Frontal cortex (tissue), 4 donors: Measurements from ENCODE around the gene C2CD3. TPM values are rescaled to one million over a fixed set of nuclear protein-coding genes. Genes with fewer than 3 reads are reported as not detected.

Source experiments
- DNase-seq, 2 donors: peaks; one replicate each; pipeline ENCODE4 v3.0.0; 2012; ENCODE audit warnings: low spot score in 2 of 2
- FAIRE-seq: peaks from 2 replicates; lab custom pipeline; 2012; peaks lifted over from hg19 to GRCh38; lab: Jason Lieb, UNC
- total RNA-seq: library from RNA; depleted of rRNA; stranded (reverse); fragments of >200 nt; gene quantifications from one replicate; pipeline ENCODE4 v1.2.3, GENCODE V29; 2014
- donor health status: control.
- donor health status: control.
- donor health status: control.

The C2CD3 gene, protein sequence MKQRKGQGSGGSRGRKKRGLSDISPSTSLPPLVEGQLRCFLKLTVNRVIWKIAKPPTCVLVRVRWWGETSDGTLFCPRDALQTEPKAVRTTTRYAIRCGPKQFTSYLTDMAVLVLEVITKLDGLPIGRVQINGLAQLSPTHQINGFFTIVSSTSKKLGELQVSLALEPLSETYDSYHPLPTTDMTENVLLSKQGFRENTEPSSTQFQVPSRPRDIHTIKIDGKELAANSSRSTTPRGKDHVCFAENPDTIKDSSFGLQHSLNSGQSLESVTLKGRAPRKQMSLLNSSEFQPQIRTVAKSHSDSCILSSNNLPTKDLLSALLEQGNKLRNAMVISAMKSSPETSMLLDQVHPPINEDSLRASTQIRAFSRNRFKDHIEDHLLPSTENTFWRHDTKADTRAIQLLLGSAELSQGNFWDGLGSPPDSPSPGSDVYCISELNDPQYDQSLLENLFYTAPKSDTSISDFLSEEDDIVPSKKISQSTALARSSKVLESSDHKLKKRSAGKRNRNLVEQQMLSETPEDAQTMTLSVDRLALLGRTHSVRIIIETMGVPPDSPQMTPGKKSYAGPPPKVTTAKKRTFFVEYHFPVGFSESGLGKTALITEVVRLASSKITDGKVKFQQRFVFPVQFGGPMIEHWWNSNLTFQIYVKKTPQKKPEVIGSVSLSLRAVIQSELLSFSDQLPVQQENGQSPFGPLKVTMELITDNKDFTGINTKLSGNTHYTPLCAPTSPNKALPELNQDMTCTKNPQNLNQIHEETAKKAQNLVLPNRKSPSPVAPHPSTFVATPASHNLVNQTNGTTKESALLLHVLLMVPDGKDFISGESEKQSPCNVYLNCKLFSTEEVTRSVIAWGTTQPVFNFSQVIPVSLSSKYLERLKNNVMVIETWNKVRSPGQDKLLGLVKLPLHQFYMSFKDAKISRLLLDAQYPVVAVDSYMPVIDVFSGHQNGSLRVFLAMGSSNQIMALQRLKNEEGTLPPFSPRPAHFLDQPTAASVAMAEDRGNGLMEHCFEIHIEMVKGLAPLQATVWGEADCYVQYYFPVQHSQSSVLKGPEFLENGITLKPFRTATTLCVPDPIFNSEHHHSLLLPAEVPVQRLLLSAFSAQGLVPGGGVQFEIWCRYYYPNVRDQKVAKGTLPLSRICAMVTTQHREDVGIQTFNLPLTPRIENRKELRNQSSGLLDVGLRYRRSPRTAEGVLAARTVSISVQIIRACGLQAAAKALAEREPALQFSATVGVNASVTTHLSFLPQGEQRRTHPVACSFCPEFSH (N-terminal part only)
- 11.8 TPM for total RNA-seq

DNA sequence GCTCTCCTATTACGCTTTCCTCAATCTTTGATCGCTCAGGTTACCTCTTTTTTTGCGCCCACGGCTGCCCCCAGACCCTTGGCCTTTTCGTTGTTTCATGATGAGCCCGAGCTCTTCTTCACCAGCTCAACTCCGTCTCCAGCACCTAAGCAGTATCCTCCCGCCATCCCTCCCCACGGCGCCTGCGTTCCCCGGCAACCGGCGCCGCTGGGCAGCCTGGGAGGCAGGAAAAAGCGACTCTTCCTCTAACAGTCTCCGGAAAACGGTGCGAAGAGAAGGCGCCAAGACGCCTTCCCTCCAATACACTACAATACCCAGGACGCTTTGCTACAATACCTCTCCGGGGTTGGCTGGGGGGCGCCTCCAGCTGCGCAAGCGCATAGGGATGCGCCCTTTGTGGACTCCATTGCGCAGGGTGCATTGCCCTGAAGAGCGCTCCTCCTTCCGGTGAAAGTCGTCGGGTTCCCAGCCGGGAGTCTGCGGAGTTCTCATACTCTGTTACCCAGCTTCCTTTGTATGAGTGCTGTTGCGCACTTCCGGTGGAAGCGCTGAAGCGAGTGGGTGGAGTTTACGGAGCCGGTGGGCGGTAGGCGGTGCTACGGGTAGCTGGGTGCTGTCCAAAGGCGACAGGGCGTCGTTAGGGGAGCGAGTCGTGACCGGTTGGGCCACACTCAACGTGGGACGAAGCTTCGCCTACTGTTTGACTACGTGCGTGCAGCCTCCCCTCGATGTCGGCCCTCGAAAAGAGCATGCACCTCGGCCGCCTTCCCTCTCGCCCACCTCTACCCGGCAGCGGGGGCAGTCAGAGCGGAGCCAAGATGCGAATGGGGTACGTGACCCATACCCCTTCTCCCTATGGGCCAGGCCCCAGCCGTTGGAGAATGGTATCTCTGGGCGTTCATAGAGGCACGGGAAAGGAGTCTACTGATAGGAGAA lies at the start of gene C2CD3, which contains the start of gene PPME1:
C2CD3 (minus strand) TSS at position 309 of the 936 bp plus-strand sequence; CDS start at position 99, 210 bp downstream.
PPME1 (plus strand) TSS at position 596 of the 936 bp plus-strand sequence; CDS start at position 729, 133 bp downstream.
- DNase-seq (peak; percentile 77 to 87), FAIRE-seq (peak; percentile 34)

DNA sequence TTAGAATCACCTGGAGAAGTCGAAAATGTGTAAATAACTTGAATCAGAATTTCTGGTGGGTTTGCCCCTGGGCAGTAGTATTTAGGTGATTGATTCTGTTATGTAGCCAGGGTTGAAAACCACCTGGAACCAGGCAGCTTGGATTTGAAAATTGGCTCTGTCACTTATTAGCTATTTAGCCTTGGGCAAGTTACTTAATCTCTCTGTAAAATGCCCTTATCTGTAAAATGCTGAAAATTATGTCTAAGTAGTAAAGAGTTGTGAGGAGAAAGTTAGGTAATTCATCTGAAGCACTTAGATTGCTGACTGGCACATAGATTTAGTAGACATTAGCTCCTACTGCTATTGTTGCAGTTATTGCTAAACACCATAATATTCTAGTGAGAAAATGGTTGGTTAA lies 49.6 kb upstream of the C2CD3 start:
- no peak for DNase-seq

DNA sequence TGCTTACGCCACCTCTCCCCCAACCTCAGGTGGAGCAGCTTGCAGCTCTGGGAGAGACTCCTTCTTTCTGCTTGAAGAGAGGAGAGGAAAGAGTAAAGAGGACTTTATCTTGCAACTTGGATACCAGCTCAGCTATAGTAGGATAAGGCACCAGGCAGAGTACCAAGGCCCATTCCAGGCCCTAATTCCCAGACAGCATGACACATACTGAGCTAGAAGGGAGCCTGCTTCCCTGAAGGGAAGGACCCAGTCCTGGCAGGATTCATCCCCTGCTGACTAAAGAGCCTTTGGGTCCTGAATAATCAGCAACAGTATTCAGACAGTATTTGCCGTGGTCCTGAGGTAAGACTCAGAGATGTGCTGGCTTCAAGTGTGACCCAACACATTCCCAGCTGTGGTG lies 41.7 kb upstream of the C2CD3 start:
- no peak for FAIRE-seq
- DNase-seq, result no peak

More for the DNA sequence above, 49.6 kb upstream of the C2CD3 start:
- FAIRE-seq, result no peak

DNA sequence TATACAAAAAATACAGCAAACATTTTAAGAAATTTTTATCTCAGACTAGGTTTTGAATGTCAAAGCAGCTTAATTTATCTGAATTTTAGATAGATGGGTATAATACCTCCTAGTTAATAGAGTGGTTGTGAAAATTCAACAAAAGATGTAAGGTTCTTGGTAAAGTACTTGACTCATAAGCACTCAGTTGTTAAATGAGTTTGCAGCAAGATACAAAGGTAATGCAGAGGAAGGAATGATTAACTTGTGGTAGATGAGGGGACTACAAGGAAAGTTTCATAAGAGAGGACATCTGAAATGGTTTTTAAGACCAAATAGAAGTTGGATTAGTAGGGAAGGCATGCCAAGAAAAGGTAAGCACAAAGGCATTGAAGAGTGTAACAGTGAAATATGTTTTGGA lies 37.7 kb upstream of the C2CD3 start:
- no peak for DNase-seq
- FAIRE-seq, result no peak

DNA sequence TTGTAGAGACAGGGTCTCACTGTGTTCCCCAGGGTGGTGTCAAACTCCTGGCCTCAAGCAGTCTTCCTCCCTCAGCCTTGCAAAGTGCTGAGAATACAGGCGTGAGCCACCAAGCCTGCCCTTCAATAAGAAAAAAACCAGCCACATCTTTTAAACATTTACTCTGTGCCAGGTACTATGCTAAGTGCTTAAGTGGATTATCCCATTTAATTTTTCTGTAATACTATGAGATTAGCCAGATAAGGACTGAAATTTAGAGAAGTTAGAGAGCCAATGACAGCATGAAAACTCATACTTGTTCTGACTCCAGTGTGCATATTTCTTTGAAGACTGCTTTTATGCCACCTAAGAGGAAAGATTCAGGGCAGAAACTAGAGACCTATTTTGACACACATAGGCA lies 35.9 kb upstream of the C2CD3 start:
- DNase-seq (no peak), FAIRE-seq (no peak)

DNA sequence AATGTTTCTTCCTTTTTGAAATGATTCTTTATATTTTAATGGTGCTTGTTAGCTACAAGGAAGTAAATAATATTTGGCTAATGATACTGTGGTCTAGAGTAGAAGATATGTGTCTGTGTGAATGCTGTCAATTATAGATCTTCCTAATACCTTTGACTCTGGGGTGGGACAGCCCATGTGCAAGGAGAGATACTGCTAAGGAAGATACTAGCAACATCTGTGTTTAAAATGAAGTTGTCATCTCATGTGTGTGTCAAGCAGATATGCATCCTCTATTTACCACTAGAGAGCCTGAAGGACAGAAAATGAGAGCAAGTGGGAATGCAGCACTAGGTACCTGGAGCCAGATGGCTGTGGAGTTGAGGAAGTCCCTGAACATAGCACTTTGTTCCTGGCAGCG lies 34.4 kb upstream of the C2CD3 start:
- FAIRE-seq, result no peak

DNA sequence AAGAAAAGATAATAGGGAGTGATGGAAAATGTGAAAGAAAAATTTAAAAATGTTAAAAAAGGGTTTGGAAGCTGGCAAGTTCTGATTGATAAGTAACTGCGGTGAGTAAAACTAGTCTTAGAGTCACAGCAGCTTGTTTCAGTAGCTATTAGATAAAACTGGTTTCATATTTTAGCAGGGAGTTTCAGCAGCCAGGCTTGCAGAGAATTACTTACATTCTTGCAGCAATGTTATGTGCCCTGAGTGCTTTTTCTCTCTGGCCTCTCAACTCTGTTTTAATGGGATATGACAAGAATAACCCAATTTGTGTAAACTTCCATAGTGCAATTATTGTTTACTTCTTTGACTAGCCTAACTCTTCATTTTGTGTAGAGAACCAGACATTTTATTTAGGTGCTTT lies 33.9 kb upstream of the C2CD3 start:
- DNase-seq (no peak), FAIRE-seq (no peak)

More for the DNA sequence above, 34.4 kb upstream of the C2CD3 start:
- DNase-seq, result no peak

DNA sequence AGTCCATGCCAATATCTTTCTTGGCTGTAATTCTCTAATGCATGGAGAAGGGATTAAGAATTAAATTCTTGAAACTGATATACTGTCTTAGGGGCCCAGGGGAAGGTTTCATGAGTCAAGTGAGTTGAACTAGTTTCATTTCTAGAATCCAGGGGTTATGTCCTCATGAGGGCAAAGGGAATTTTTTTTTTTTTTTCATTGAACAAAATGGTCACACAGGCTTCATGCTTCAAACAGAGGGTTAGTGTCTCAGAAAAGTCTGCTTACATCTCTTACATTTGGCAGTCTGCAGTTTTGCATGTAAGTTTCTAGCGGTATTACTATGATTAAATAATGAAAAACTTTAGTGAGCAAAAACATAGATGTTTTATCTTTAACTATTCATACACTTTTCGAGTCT lies 33.2 kb upstream of the C2CD3 start:
- no peak for DNase-seq
- FAIRE-seq, result no peak

DNA sequence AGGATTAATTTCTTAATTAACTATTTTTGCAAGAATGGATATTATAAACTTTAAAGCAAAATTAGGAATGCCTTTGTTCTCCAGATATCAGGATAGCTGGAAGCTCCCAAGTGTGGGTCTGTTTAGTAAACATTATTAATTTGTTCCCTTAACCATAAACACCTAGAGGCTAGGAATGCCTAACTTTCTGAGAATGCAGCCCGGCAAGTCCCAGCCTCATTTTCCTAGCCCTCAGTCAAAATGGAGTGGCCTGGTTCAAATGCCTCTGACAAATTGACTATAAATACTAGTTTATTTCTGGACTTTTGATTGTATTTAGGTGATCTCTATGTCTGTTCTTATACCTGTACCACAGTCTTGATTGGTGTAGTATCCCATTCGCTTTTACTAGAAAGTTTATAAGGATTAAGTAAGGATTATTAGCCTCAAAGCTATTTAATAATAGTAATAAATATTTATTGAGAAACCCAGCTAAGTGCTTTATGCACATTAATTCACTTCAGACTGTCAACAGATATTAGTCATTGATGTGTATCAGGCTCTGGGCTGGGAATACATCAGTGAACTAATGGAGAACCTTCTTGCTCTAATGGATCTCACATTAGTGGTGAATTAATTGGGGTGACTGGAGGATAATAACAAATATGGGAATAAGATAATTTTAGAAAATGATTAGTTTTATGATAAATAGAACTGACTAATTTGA lies 26.1 kb upstream of the C2CD3 start:
- no peak for DNase-seq
- no peak for FAIRE-seq

DNA sequence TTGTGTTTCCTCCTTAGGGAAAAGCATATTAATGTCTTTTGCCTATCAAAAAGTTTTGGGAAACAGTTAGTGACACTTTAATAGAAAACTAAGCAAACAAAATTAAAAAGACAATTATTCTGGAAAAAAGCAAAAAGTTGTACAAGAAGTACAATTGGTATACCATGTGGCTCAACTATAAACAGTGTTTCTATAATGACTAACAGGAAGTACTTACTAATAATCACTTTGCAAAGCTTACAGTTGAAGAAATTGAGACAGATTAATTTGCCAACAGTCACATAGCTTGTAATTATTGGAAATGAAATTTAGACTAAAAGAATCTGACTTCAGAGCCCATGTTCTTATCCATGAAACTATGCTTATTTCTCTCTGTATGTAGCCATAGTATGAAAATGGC lies 25.0 kb upstream of the C2CD3 start:
- FAIRE-seq, result no peak
- DNase-seq, result no peak

DNA sequence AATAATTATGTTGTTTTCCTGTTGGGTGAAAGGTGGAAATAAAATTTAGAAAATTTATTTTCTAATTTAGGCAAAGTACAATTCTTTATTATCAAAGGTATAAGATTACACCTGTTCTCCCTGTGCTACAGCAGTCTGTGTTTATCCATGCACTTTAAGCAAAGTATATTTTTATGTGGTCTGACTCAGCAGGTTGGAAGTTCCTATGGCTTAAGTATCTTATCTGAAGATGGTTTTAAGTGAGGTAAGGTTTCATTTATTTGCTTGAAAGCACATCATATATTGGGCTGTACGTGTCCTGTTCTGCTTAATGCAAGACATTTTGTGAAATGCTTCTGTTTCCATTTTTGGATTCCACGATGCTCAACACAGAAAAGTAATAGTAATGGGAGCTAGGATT lies 14.9 kb upstream of the C2CD3 start:
- DNase-seq (no peak), FAIRE-seq (no peak)

DNA sequence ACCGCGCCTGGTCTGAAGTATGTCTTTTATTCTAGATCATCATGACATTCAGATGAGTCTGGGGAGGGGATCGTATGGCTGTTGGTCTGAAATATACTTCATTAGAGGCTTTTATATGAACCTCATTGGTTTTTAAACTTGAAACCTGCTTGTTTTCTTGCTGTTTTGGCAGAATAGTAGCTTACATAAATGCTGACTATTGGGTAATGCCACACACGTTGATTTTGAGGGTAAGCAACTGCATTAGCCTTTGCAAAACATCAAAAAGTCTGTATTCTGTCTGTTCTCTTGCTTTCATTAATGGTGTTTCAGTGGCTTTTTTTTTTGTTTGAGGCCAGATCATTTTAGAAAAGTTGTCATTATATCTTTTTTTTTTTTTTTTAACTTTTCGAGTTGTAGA lies 14.5 kb upstream of the C2CD3 start:
- no peak for FAIRE-seq
- no peak for DNase-seq

DNA sequence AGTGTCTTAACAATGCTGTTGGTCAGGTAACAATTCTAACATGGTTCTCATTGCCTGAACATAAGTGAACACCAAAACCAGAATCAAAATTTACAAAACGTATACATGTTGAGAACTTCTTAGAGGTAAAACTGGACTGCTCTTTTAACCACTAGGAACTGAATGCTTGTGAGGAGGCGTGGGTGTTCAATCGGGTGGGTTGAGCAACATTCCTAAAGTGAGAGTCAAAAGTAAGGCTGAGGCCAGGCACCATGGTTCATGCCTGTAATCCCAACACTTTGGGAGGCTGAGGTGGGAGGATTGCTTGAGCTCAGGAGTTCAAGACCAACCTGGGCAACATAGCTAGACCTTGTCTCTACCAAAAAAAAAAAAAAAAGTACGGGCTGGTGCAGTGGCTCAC lies 11.8 kb upstream of the C2CD3 start:
- FAIRE-seq, result no peak

DNA sequence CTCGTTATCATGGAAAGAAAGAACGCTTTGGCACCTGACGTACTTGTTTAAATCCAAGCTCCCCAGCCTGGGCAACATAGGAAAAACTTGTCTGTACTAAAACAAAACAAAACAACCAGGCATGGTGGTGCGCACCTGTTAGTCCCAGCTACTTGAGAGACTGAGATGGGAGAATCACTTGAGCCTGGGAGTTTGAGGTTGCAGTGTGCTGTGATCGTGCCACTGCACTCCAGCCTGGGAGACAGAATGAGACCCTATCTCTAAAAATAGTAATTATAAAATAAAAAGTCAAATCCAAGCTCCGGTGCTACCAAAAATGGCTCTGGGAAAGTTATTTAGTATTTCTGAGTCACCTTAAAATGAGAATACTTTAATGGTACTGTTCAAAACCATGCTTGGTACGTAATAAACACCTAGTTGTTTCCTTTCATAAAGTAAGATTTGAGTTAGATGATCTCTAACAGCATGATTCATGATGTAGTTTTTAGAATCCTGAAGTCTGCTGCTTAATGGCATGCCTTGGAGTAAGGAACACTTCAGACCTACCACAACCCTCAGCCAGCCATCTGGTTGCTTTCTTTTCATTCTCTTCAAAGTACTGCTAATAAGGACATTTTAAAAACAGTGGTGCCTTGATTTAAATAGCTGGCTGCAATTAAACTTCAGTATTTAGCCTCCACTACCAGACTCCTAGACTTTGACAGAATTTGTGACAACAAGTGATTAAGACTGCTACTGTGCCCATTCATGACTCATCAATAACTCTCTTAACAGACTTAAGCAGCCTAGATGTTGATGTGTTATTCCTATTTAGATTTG lies 8.6 kb upstream of the C2CD3 start:
- FAIRE-seq, result no peak
- peak in 1 of 2 donors; percentile 11 for DNase-seq

More for the DNA sequence above, 11.8 kb upstream of the C2CD3 start:
- DNase-seq, result no peak

DNA sequence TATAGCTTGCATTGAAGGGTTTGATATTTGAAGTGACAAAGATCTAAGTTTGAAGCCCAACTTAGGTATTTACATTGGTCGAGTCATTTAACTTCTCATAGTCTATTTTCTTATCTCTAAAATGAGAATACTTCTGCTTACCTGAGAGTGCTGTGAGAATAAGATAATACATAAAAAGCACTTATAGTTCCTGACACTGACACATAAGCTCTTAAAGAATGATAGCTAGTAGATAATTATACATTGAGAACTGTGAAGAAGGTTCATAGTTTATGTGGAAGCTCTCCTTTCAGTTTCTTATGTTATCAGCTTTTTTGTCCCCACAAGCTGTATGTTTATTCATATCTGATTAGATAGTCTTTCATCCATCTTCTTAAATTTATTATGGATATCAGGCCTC lies 5.1 kb upstream of the C2CD3 start:
- DNase-seq (no peak), FAIRE-seq (no peak)

DNA sequence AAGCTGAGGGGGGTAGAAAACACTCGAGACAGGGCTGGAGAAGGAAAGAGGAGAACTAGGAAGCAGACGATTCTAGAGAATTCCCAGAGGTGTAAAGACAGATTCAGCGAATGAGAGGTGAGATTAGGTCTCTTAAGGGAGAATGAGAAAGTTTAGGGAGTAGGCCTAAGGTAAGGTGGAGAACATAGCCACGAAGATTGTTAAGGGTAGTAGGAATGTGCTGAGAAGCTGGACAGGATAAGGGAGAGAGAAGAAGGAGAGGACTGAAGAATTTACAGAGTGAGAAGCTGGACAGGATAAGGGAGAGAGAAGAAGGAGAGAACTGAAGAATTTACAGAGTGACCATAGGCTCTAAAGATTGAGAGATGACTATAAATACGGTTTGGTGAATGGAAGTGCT lies 1.2 kb upstream of the C2CD3 start:
- FAIRE-seq, result no peak
- DNase-seq, result no peak

DNA sequence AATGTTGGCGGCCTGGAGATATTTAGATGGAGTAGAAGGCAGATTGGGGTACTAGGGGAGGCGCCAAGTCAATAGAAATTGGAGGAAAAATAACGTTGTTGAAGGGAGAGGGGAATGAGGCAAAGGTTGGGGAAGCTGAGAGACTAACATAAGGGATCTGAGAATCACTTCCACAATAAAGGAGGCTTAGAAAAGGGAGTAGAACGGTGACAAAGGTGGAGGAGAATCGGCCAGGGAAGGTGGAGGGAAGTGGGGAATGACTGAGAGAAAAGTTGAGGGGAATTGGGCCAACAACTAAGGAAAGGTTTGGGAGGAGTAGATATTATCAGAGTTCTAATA lies 797 bp upstream of the C2CD3 start:
- no peak for DNase-seq
- FAIRE-seq, result no peak
